ENCODE measurements around the gene TUBB1.

Gene TUBB1

GRCh38 chr20:59016795-59017492 is 2.3 kb upstream of the TUBB1 start:
- in situ Hi-C loops (cut with HindIII; ENCODE audit: low sequenced_read_pairs): no loop called here

DNA sequence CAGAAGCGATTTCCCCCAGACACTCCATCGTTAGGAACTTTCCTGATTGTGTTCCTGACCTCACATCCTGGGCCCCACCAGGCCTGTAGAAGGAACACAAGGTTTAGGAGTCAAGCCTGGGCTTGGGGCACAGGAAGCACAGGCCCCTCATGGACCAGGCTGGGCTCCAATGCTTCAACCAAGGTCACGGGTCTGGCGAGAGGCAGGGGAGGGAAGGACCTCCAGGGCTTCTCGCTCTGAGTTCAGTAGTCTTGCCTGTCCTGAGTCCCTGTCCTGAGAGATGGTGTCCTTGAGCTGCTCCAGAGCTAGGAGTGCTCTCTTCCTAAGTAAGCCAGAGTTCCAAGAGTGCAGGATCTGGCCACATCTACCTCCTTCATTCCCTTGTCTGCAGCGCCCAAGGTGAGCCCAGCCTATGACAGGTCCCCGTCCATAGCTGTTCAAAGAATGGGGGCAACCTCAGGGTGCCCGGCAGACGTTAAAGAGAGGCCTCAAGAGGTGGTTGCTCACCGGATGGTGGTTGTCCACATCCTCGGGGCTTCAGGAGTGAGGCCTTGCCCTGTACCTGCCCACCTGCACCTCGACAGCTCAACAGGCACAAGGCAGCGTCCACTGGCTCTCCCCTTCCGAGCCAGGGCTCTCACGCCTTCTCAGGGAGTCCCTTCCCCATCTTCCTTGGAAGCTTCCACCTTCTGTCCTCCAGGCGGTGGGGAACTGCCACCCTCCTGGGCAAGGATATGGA is 1.6 kb upstream of the TUBB1 start:
- in situ Hi-C loops (cut with HindIII; ENCODE audit: low sequenced_read_pairs): no loop called here

- in situ Hi-C loops (cut with HindIII; ENCODE audit: low sequenced_read_pairs): no loop called here
Observed at GRCh38 chr20:59018817-59019216, 412 bp upstream of the TUBB1 start.

- in situ Hi-C loops (cut with HindIII; ENCODE audit: low sequenced_read_pairs): no loop called here
Observed at GRCh38 chr20:59020938-59021551, 1.8 kb downstream of the TUBB1 start.

GRCh38 chr20:59022754-59023153 is 3.5 kb downstream of the TUBB1 start:
- in situ Hi-C loops (cut with HindIII; ENCODE audit: low sequenced_read_pairs): no loop called here

DNA sequence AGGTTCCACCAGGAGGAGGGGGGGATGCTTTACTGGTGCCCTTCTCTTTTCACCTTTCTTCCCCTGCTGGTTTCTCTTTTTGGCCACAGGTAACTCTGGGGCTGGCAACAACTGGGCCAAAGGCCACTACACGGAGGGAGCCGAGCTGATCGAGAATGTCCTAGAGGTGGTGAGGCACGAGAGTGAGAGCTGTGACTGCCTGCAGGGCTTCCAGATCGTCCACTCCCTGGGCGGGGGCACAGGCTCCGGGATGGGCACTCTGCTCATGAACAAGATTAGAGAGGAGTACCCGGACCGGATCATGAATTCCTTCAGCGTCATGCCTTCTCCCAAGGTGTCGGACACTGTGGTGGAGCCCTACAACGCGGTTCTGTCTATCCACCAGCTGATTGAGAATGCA is 4.4 kb downstream of the TUBB1 start:
- in situ Hi-C loops (cut with HindIII; ENCODE audit: low sequenced_read_pairs): no loop called here

- in situ Hi-C loops (cut with HindIII; ENCODE audit: low sequenced_read_pairs): no loop called here
Observed at GRCh38 chr20:59024111-59024530, 4.9 kb downstream of the TUBB1 start.

GRCh38 chr20:59025086-59025485 is 5.9 kb downstream of the TUBB1 start:
- in situ Hi-C loops (cut with HindIII; ENCODE audit: low sequenced_read_pairs): no loop called here

DNA sequence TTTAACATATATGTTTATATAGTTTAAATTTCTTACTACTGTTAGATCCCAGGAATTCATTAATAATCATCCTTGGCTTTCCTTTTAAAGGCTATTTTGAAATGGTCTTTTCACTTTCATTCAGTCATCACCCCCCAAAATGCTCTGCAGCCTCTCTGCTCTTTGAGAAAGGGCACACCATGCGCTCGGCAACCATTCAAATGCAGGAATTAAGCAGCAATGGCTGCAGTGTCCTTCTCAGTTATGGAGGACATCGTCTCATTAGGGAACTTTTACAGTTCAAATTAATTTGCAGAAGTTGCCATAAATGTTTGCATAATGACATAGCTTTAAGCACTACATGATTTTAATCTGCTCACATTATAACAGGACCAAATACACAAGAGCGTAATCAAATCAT is 6.3 kb downstream of the TUBB1 start:
- in situ Hi-C loops (cut with HindIII; ENCODE audit: low sequenced_read_pairs): no loop called here

GRCh38 chr20:59026904-59027740 is 7.9 kb downstream of the TUBB1 start:
- in situ Hi-C loops (cut with HindIII; ENCODE audit: low sequenced_read_pairs): no loop called here

GRCh38 chr20:59027741-59028320 is 8.6 kb downstream of the TUBB1 start:
- in situ Hi-C loops (cut with HindIII; ENCODE audit: low sequenced_read_pairs): no loop called here

DNA sequence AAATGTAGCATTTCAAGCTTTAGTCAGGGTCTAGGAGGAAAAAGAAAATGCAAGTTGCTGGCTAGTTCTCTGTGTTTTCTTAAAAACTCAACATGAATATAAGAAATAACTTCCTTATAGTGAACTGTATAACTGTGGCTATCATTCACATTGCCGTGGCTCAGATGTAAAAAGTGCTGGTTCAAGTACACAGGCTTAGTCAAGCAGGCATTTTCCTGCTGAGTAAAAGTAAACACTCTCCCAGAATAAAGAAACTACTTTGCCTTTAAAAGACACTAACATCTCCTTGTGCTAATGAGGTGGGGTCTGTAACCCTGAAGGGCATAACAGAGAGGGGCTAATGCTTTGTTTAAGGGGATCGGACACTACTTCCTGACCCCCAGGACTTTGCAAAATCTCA is 9.6 kb downstream of the TUBB1 start:
- in situ Hi-C loops (cut with HindIII; ENCODE audit: low sequenced_read_pairs): no loop called here

DNA sequence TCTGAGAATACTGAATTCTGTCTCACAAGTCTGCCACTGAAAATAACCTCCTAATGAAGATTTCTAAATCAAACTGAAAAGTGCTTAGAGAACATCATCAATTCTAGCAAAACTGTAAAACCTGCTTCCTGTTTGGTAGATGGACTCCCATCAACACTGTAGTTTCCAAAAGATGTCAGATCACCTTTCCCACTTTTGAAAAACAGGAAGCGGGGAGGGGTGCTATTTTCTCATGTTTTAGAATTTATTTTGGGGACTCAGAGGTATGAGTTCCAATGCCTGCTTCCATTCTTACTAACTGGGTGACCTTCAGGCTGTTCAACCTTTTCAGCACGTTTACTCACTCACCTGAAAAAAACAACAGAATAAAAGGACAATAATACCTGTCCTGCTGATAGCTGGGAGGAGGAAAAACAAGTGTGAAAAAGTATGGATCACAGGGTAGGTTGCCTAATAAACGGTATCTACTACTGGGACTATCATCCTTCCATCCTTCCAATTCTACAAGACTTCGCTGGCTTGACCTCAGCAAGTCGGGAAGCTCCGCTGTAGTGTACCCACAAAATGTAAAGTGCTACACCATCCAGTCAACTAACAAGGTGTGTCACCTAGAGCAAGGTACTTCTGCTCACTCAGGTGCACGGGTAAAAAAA is 11.8 kb downstream of the TUBB1 start:
- in situ Hi-C loops (cut with HindIII; ENCODE audit: low sequenced_read_pairs): no loop called here

- in situ Hi-C loops (cut with HindIII; ENCODE audit: low sequenced_read_pairs): no loop called here
Observed at GRCh38 chr20:59031564-59032022, 12.4 kb downstream of the TUBB1 start.

DNA sequence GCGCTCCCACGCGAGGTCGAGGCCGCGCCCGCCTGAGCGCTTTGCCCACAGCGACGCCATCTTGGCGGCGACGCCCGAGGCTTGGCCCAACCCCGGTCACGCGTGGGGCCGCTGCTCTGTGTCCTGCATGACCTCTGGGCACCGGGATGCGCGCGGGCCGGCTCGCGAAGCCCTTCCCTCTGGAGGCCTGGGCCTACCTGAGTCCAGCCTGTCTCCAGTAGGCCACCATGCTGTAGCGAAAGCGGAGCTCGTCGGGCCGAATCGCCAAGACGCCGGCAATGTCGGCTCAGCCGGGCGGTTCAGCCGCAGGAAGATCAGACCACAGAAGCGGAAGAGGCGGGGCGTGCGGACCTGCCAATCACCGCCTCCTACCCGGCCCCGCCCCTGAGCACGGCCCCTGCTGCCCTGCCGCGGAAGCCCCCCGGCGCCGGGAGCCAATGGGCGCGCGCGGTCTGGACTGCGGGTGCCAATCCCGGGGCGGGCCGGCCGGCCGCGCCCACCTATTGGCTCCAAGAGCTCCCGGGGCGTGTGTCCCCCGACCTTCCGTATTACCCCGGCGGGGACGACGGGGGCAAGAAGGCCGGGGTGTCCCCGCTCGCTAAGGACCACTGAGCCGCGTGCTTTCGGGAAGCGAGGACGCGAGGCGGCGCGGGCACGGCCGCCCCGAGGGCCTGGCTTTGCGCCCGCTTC is 12.9 kb downstream of the TUBB1 start, which contains the start of gene ATP5F1E:
ATP5F1E (minus strand) TSS at position 313 of the 690 bp plus-strand sequence; CDS start at position 229, 84 bp downstream.
- in situ Hi-C loops (cut with HindIII; ENCODE audit: low sequenced_read_pairs): no loop called here

DNA sequence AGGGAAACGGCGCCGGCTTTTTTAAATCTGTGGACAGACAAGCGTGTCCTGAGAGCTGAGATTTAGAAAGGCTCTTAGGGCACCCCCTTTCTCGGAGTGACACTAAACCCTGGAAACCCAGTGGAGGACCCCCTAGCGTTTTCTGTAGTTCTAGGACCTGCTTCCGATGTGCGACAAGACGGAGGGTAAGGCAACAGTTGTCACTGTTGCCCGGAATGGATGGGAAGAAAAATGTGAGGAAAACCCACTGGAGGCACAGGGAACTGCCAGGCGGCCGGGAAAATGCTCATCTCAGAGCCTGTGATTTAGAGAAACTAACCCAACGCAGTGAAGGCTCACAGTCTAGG is 13.5 kb downstream of the TUBB1 start:
- in situ Hi-C loops (cut with HindIII; ENCODE audit: low sequenced_read_pairs): no loop called here

DNA sequence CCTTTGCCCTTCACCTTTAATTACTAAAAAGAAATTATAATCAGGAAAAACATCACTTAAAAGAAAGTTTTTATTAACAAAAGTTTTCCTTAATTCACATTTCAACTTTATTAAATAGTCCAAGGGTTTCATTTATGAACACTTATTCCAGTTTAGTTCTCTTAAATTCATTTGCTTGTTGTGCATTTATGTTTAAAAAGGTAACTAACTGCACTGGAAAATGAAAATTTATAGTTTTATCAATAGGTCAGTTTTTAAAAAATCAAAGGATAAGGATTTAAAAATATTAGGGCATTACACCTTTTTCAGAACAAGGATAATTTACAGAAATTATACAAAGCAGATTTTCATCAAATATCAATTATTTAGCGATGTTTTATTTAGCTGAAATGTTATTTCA is 13.9 kb downstream of the TUBB1 start:
- in situ Hi-C loops (cut with HindIII; ENCODE audit: low sequenced_read_pairs): no loop called here

DNA sequence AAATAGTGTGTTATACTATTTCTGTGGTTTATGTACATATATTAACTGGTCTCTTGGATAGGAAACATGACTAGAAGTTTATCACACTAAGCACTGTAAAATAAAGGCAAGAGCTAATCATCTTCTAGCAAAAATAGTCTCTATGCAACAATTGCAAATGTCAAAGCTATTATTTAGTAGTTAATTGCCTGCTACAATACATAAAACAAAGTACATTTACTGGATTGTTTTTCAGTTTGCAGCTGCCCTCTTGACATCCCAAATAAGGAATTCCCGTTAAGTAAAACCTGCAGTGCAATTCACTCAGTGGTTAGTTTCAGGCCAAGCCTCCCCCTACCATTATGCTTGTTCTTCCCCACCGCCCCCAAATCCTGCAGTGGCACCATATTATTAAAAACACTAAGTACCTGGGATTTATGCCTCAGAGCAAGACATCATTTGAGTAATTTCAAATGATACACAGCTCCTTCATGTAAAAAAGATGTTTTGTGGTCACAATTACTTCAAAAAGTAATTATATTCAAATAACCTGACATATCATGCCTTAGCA is 14.5 kb downstream of the TUBB1 start:
- in situ Hi-C loops (cut with HindIII; ENCODE audit: low sequenced_read_pairs): no loop called here

DNA sequence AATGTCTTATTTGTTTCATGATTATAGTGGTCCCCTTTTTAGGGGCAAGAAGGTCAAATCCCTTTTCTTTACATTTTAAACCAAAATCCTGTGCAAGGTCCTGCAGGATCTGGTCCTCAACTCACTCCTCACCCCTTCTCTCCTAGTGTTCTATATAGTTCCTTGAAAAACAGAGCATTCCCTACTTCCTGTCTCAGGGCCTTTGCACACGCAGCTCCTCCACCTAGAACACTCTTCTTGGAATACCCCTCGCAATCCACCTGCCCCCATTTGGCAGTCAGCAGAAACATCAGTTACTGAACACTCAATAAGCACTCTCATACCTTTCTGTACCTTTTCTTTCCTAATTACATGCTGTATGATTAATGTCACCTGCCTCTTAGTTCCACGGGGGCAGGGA is 16.2 kb downstream of the TUBB1 start:
- in situ Hi-C loops (cut with HindIII; ENCODE audit: low sequenced_read_pairs): no loop called here
